ENCODE data around the gene RPS24.

Gene RPS24

GRCh38 chr10:78042752-78043104, 9.1 kb downstream of the RPS24 start:
- DNase-seq (ENCODE audit: low read depth) = no peak
- no peak overlapping the region for H3K4me3 ChIP-seq (ENCODE audit: low read length)
- no peak for TF ChIP-seq CTCF (conservative IDR thresholded peaks at IDR 0.05; ENCODE audit: low read depth, low read length)

GRCh38 chr10:78044179-78044578, 10.5 kb downstream of the RPS24 start:
- TF ChIP-seq CTCF (conservative IDR thresholded peaks at IDR 0.05; ENCODE audit: low read depth, low read length) = no peak
- no peak for DNase-seq (ENCODE audit: low read depth)
- no peak overlapping the region for H3K4me3 ChIP-seq (ENCODE audit: low read length)

GRCh38 chr10:78044699-78045098, 11.0 kb downstream of the RPS24 start:
- no peak overlapping the region for H3K4me3 ChIP-seq (ENCODE audit: low read length)
- TF ChIP-seq CTCF (conservative IDR thresholded peaks at IDR 0.05; ENCODE audit: low read depth, low read length) = no peak
- DNase-seq (ENCODE audit: low read depth) = no peak

- H3K4me3 ChIP-seq (ENCODE audit: low read length) = no peak overlapping the region
- no peak for TF ChIP-seq CTCF (conservative IDR thresholded peaks at IDR 0.05; ENCODE audit: low read depth, low read length)
- no peak for DNase-seq (ENCODE audit: low read depth)
Measured at GRCh38 chr10:78045237-78045636, 11.6 kb downstream of the RPS24 start.

GRCh38 chr10:78045856-78046255, 12.2 kb downstream of the RPS24 start:
- no peak for TF ChIP-seq CTCF (conservative IDR thresholded peaks at IDR 0.05; ENCODE audit: low read depth, low read length)
- no peak overlapping the region for H3K4me3 ChIP-seq (ENCODE audit: low read length)
- no peak for DNase-seq (ENCODE audit: low read depth)

GRCh38 chr10:78046711-78047269, 13.1 kb downstream of the RPS24 start:
- no peak for TF ChIP-seq CTCF (conservative IDR thresholded peaks at IDR 0.05; ENCODE audit: low read depth, low read length)
- H3K4me3 ChIP-seq (ENCODE audit: low read length) = no peak overlapping the region
- no peak for DNase-seq (ENCODE audit: low read depth)

- TF ChIP-seq CTCF (conservative IDR thresholded peaks at IDR 0.05; ENCODE audit: low read depth, low read length) = peak; percentile 92
- H3K4me3 ChIP-seq (ENCODE audit: low read length) = no peak overlapping the region
- peak; percentile 50 for DNase-seq (ENCODE audit: low read depth)
Measured at GRCh38 chr10:78047314-78047891, 13.7 kb downstream of the RPS24 start.
